Colonic mucosa (tissue), 4 donors: ENCODE data around the gene EVI5. TPM values are rescaled to one million over a fixed set of nuclear protein-coding genes. Genes with fewer than 3 reads are reported as not detected.
"Not testable (repeated sequence)": the region's sequence is repeated elsewhere in the genome, so short reads cannot be mapped to it uniquely, and the experiment has no call there.

Experiments
- DNase-seq: peaks from one replicate; pipeline ENCODE4 v3.0.0-alpha.2; 2020
- H3K27ac ChIP-seq: fragments of 200-600 bp; one replicate; pipeline ENCODE4 v1.8.0; 2021
- H3K27me3 ChIP-seq: fragments of 200-600 bp; one replicate; pipeline ENCODE4 v1.8.0; 2021
- H3K36me3 ChIP-seq: fragments of 200-600 bp; one replicate; pipeline ENCODE4 v1.8.0; 2021
- H3K4me1 ChIP-seq: fragments of 200-600 bp; one replicate; pipeline ENCODE4 v1.8.0; 2021; ENCODE audit warnings: mild to moderate bottlenecking
- H3K4me3 ChIP-seq: fragments of 200-600 bp; one replicate; pipeline ENCODE4 v1.8.0; 2021
- H3K9ac ChIP-seq, 2 donors: one replicate each; pipeline ENCODE4 v1.7.0; 2013; ENCODE audit warnings: control low read depth in 2 of 2, low read depth in 2 of 2, low read length in 2 of 2
- H3K9me3 ChIP-seq: fragments of 200-600 bp; one replicate; pipeline ENCODE4 v1.8.0; 2021
- intact Hi-C: fragments of 100-400 bp; cut with DNase I; formaldehyde crosslinking; loops from one replicate; pipeline ENCODE4 v1.14.1; 2022
- total RNA-seq, 2 donors: library from RNA; stranded (reverse); fragmentation: NEBNext Ultra II Directional in 1 of 2; extraction: Animal tissue kit (Norgen Biotek cat#: 25700) in 1 of 2; gene quantifications; one replicate each; pipeline ENCODE4 v1.2.1, GENCODE V29; 2021
- TF ChIP-seq, protein P1 (sequence below): fragments of 200-600 bp; IDR thresholded peaks from one replicate; pipeline ENCODE4 v1.8.0; 2022; ENCODE audit warnings: antibody characterized with exemption, mild to moderate bottlenecking
- donor health status: healthy.
- donor health status: DM: no; HTN: no; CAD: no.
- donor health status: DM: no; HTN: no; CAD: no.

EVI5 gene
- total RNA-seq, 2 donors from 2014 or later, result 23.9 to 29.0 TPM

DNA sequence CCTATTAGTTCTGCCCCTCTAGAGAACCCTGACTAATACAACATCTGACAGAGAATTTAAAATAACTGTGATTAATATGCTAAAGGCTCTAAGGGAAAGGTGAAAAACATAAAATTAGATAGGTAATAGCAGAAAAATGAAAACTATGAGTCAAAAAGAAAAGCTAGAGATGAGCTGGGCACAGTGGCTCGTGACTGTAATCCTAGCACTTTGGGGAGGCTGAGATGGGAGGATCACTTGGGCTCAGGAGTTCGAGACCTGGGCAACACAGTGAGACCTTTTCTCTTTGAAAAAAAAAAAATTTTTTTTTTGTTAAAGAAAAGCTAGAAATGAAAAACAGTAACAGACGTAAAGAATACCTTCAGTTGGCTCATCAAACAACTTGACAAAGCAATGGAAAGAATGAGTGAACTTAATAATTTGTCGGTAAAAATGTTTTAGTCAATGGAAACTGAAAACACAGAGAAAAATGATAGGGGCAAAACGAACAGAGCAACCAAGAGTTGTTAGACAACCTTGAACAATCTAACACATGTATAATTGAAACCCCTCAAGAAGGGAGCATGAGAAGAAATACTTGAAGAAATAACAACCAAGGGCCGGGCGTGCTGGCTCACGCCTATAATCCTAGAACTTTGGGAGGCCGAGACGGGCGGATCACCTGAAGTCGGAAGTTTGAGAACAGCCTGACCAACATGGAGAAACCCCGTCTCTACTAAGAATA, 165.3 kb downstream of the EVI5 start:
- H3K4me1 ChIP-seq, result no peaks in the 10 kb centered on the region
- intact Hi-C loops, result no loop called here
- no peak overlapping the region for H3K27ac ChIP-seq
- TF ChIP-seq, protein P1, sequence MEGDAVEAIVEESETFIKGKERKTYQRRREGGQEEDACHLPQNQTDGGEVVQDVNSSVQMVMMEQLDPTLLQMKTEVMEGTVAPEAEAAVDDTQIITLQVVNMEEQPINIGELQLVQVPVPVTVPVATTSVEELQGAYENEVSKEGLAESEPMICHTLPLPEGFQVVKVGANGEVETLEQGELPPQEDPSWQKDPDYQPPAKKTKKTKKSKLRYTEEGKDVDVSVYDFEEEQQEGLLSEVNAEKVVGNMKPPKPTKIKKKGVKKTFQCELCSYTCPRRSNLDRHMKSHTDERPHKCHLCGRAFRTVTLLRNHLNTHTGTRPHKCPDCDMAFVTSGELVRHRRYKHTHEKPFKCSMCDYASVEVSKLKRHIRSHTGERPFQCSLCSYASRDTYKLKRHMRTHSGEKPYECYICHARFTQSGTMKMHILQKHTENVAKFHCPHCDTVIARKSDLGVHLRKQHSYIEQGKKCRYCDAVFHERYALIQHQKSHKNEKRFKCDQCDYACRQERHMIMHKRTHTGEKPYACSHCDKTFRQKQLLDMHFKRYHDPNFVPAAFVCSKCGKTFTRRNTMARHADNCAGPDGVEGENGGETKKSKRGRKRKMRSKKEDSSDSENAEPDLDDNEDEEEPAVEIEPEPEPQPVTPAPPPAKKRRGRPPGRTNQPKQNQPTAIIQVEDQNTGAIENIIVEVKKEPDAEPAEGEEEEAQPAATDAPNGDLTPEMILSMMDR, result no peak
- no peaks in the 10 kb centered on the region for H3K9me3 ChIP-seq
- DNase-seq, result no peak
- H3K36me3 ChIP-seq, result no peaks in the 10 kb centered on the region
- no peaks in the 10 kb centered on the region for H3K27me3 ChIP-seq
- H3K4me3 ChIP-seq, result no peak overlapping the region
- H3K9ac ChIP-seq, result no peak overlapping the region

DNA sequence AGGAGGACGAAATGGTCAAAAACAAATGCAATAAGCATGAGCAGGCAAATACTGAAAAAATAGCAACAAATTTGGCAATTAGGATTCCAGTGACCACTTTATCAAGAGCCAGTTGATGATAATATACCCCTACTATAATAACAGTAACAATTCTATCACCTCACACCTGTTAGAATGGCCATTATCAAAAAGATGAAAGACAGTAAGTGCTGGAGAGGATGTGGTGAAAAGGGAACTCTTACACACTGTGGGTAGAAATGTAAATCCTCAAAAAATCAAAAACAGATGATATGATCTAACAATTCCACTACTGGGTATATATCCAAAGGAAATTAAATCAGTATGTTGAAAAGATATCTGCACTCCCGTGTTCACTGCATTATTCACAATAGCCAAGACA, 183.9 kb downstream of the EVI5 start:
- Histone ChIP-seq H3K4me1 (no peaks in the 10 kb centered on the region), H3K9ac (no peak overlapping the region), H3K9me3 (no peaks in the 10 kb centered on the region), H3K27ac (no peak overlapping the region), H3K4me3 (no peak overlapping the region), H3K27me3 (no peaks in the 10 kb centered on the region), H3K36me3 (no peaks in the 10 kb centered on the region)
- DNase-seq, result no peak
- TF ChIP-seq, protein P1, result no peak
- intact Hi-C loops, result no loop called here

DNA sequence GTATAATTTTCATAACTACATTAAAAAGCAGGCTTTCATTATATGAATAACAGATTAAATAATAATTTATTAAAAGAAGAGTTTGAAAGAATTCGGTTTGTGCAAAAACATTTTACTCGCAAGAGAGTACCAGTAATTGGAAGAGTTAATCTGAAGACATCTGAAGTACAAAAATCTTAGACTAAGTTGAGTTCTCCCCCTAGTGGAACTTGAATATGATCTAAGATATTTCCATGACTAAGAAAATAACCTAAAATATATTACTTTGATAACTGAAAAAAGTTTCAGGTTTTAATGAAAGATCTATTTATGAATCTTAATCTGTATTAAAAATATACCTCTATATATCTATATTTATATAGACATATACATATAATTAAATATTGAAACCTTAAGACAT, 185.7 kb downstream of the EVI5 start:
- no peak overlapping the region for H3K4me3 ChIP-seq
- TF ChIP-seq, protein P1, result no peak
- no peaks in the 10 kb centered on the region for H3K9me3 ChIP-seq
- no peaks in the 10 kb centered on the region for H3K27me3 ChIP-seq
- no peaks in the 10 kb centered on the region for H3K4me1 ChIP-seq
- no peak for DNase-seq
- H3K9ac ChIP-seq, result no peak overlapping the region
- intact Hi-C loops, result no loop called here
- no peak overlapping the region for H3K27ac ChIP-seq
- no peaks in the 10 kb centered on the region for H3K36me3 ChIP-seq

DNA sequence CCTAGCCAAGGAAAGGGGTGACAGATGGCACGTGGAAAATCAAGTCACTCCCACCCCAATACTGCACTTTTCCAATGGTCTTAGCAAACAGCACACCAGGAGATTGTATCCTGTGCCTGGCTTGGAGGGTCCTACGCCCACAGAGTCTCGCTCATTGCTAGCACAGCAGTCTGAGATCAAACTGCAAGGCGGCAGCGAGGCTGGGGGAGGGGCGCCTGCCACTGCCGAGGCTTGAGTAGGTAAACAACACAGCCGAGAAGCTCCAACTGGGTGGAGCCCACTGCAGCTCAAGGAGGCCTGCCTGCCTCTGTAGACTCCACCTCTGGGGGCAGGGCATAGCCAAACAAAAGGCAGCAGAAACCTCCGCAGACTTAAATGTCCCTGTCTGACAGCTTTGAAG, 195.5 kb downstream of the EVI5 start:
- H3K9ac ChIP-seq, intact Hi-C loops, H3K27ac ChIP-seq, H3K27me3 ChIP-seq, H3K36me3 ChIP-seq, H3K4me1 ChIP-seq, DNase-seq, H3K9me3 ChIP-seq, H3K4me3 ChIP-seq: not testable (repeated sequence)

DNA sequence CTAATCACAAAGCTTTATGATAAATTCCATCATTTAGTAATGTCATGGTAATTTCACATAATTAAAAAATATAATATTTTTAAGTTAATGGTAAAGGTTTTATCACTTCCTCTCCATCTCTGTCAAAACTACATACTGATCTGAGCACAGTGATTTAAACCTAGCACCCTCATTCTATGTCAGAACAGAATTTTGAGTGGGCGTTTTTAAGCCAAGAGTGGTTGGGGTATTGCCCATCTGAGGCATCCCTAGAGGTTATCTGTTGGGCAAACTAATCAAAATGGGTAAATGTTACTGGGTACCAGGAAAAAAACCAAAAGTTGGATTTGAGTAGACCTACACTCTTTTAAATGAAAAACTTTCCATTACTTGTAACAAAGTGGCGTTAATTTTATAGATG, 197.5 kb downstream of the EVI5 start:
- H3K4me3 ChIP-seq, result no peak overlapping the region
- TF ChIP-seq, protein P1, result no peak
- H3K27me3 ChIP-seq, result no peaks in the 10 kb centered on the region
- no peak for DNase-seq
- H3K9me3 ChIP-seq, result no peaks in the 10 kb centered on the region
- H3K27ac ChIP-seq, result no peak overlapping the region
- no peak overlapping the region for H3K9ac ChIP-seq
- no peaks in the 10 kb centered on the region for H3K36me3 ChIP-seq
- H3K4me1 ChIP-seq, result no peaks in the 10 kb centered on the region
- intact Hi-C loops, result no loop called here

DNA sequence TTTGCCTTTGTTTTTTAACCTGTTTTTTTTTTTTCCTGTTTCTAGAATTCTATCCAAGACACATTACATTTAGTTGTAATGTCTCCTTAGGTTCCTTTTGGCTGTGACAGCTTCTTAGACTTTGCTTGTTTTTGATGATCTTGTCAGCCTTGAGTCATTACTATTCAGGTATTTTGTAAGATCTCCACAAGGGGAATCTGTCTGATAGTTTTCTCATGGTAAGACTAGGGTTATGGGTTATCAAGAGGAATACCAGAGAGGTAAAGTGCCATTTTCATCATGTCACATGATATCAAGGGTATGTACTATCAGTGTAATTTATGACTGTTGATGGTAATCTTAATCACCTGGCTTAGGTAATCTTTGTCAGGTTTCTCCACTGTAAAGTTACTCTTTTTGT, 199.1 kb downstream of the EVI5 start:
- Histone ChIP-seq H3K4me1 (no peaks in the 10 kb centered on the region), H3K9me3 (no peaks in the 10 kb centered on the region), H3K36me3 (no peaks in the 10 kb centered on the region), H3K4me3 (no peak overlapping the region), H3K27ac (no peak overlapping the region), H3K27me3 (no peaks in the 10 kb centered on the region), H3K9ac (no peak overlapping the region)
- TF ChIP-seq, protein P1, result no peak
- no peak for DNase-seq
- intact Hi-C loops, result no loop called here

DNA sequence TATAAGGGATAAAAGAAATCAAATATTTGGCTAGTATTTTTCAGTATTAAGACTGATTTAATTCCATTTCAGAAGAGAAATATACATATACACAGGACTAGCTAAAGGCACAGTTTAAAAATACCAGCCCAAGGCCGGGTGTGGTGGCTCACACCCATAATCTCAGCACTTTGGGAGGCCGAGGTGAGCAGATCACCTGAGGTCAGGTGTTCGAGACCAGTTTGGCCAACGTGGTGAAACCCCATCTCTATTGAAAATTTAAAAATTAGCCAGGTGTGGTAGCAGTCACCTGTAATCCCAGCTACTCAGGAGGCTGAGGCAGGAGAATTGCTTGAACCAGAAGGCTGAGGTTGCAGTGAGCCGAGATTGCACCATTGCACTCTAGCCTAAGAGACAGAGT, 200.1 kb downstream of the EVI5 start:
- not testable (repeated sequence) for H3K27ac ChIP-seq

More for the DNA sequence above, 200.1 kb downstream of the EVI5 start:
- H3K9ac ChIP-seq, H3K36me3 ChIP-seq, H3K27me3 ChIP-seq, H3K9me3 ChIP-seq, H3K4me3 ChIP-seq, H3K4me1 ChIP-seq, DNase-seq, intact Hi-C loops: not testable (repeated sequence)
